Activated naive CD8-positive, alpha-beta T cell treated with anti-CD3 and anti-CD28 coated beads for 36 hours (primary cell): Measurements from ENCODE around the gene BMP8B. TPM values are rescaled to one million over a fixed set of nuclear protein-coding genes. Genes with fewer than 3 reads are reported as not detected.
"Not testable (repeated sequence)": the region's sequence is repeated elsewhere in the genome, so short reads cannot be mapped to it uniquely, and the experiment has no call there.

Source experiments
- DNase-seq: peaks from one replicate; pipeline ENCODE4 v3.0.0; 2021
- H3K27ac Mint-ChIP-seq: one replicate; pipeline ENCODE4 v1.8.0; 2022; ENCODE audit warnings: mild to moderate bottlenecking, moderate library complexity, mixed read lengths
- H3K27me3 Mint-ChIP-seq: one replicate; pipeline ENCODE4 v1.8.0; 2022; ENCODE audit warnings: mild to moderate bottlenecking, mixed read lengths
- H3K36me3 Mint-ChIP-seq: one replicate; pipeline ENCODE4 v1.8.0; 2021; ENCODE audit warnings: mild to moderate bottlenecking, mixed read lengths
- H3K4me1 Mint-ChIP-seq: one replicate; pipeline ENCODE4 v1.8.0; 2021; ENCODE audit warnings: mixed read lengths
- H3K4me3 Mint-ChIP-seq: one replicate; pipeline ENCODE4 v1.8.0; 2022; ENCODE audit warnings: mild to moderate bottlenecking, moderate library complexity, mixed read lengths
- H3K9me3 Mint-ChIP-seq: one replicate; pipeline ENCODE4 v1.8.0; 2022; ENCODE audit warnings: mixed read lengths
- total RNA-seq, 2 experiments: library from RNA; stranded (reverse); gene quantifications; one replicate each; pipeline ENCODE4 v1.2.3, GENCODE V29; 2021

The BMP8B gene
- total RNA-seq, 2 experiments from 2014 or later, result 0.12 to 0.20 TPM

GRCh38 chr1:39822146-39822545 is 33.5 kb upstream of the BMP8B start:
- Mint-ChIP-seq H3K36me3 (no peaks in the 10 kb centered on the region), H3K27me3 (peaks cover 29% of the 10 kb centered on the region), H3K9me3 (no peaks in the 10 kb centered on the region), H3K4me3 (no peak overlapping the region), H3K27ac (no peak overlapping the region), H3K4me1 (peaks cover 11% of the 10 kb centered on the region)
- DNase-seq, result no peak

DNA sequence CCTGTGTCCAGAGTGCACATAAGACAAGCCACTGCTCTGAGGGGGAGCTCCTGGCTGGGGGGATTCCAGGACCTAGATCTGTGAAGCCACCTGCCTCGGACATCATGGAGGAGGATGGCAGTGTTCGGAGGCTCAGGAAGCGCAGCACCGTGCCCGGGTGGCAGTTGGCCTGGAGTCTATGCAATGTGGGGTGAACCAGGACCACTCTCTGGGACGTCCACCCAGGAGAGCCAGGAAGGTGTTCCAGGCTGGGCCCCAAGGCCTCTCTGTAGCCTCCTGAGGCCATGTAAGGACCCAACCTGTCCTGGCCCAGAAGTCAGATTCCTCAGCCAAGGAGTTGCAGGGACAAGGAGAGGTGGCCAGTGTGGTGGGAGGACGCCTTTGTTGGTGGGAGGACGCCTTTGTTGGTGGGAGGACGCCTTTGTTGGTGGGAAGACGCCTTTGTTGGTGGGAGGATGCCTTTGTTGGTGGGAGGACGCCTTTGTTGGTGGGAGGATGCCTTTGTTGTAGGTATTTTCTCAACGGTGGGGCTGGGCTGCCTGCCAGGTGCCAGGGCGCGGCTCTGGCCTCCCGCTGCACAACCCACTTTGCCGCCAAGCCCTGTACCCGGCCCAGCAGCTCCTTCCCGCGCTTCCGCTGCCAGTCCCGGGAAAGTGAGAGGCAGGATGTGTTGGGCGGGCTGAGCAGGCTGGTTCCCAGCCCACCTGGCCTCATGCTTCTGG is 30.6 kb upstream of the BMP8B start:
- no peak overlapping the region for H3K27ac Mint-ChIP-seq
- peaks cover 33% of the 10 kb centered on the region for H3K27me3 Mint-ChIP-seq
- H3K36me3 Mint-ChIP-seq, result no peaks in the 10 kb centered on the region
- no peaks in the 10 kb centered on the region for H3K9me3 Mint-ChIP-seq
- H3K4me3 Mint-ChIP-seq, result no peak overlapping the region
- H3K4me1 Mint-ChIP-seq, result peaks cover 19% of the 10 kb centered on the region
- DNase-seq, result no peak

DNA sequence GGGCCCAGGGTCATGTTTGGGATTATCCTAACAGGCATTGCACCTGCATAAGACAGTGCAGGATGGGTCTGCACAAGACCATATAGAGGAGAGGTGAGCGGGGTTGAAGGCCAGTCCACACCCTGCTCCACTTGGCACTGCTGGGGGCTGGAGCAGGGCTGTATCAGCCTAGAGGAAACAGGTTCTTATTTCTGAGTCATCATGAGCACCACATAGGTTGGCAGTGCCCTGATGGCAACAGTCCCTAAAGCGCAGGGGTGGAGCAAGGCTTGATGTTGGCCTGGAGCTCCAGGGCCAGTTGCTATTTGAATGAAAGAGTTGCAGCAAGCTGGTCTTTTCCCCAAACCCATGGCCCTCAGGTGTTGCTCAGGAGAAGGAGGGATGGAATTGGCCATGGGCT is 29.8 kb upstream of the BMP8B start:
- no peak for DNase-seq
- Mint-ChIP-seq H3K27me3 (peaks cover 33% of the 10 kb centered on the region), H3K4me1 (peaks cover 19% of the 10 kb centered on the region), H3K27ac (no peak overlapping the region), H3K4me3 (no peak overlapping the region), H3K9me3 (no peaks in the 10 kb centered on the region), H3K36me3 (no peaks in the 10 kb centered on the region)

DNA sequence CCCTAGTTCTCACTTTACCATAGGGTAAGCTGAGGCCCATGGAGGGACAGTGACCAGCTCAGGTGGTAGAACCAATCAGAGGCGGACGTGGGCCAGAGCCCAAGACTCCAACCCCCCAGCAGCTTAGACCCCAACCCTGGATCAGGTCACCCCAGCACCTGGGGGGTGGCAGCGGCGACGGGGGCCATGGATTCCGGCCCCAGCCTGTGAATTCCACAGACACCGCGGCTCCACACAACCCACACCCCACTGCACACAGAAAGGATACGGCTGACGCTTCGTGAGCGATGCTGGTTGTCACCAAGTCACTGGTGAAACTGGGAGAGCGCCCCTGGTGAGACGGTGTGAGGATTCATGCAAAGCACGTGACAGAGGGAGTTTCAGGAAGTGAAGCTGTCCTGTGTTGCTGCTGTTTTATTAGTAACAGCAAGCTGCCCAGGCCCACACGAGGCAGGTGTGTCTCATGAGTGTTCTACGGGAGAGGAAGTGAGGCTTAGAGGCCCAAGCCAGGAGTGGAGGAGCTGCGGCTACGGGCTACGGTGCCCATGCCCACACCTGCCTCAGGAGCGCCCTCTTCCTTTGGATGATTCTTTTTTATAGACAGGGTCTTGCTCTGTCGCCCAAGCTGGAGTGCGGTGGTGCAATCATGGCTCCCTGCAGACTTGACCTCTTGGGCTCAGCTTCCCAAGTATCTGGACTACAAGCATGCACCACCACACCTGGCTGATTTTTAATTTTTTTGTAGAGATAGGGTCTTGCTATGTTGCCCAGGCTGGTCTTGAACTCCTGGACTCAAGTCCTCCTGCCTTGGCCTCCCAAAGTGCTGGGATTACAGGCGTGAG is 28.6 kb upstream of the BMP8B start:
- H3K9me3 Mint-ChIP-seq, H3K36me3 Mint-ChIP-seq: not testable (repeated sequence)
- H3K27me3 Mint-ChIP-seq, result peaks cover 30% of the 10 kb centered on the region
- peak overlapping the region; percentile 56 for H3K27ac Mint-ChIP-seq
- DNase-seq, result peak; percentile 50
- H3K4me3 Mint-ChIP-seq, result peak overlapping the region; percentile 51
- H3K4me1 Mint-ChIP-seq, result peaks cover 19% of the 10 kb centered on the region

GRCh38 chr1:39816415-39817090 is 27.9 kb upstream of the BMP8B start:
- Mint-ChIP-seq H3K4me1 (peaks cover 19% of the 10 kb centered on the region), H3K4me3 (peak overlapping the region; percentile 51), H3K36me3 (no peaks in the 10 kb centered on the region), H3K27me3 (peaks cover 29% of the 10 kb centered on the region), H3K27ac (peak overlapping the region; percentile 56), H3K9me3 (no peaks in the 10 kb centered on the region)
- DNase-seq, result peak; percentile 39

DNA sequence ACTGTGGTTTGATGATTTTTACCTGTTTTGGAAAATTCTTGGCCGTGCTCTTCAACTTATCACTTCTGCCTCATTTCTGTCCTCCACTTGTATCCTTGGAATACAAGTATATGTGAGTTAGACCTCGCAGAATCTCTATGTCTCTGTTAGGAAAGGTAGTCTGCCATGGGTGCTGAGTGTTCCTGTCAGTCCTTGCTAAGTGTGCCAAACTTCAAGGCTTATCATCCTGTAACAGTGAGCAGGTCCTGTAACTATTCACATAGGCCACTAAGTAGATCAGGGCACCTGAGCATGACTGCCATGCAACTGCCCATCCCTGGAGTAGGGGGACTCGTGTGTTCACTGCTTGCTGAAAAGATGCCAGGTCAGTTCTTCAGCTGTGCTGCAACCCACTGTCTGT is 24.2 kb upstream of the BMP8B start:
- Mint-ChIP-seq H3K36me3 (no peaks in the 10 kb centered on the region), H3K9me3 (no peaks in the 10 kb centered on the region), H3K4me3 (no peak overlapping the region), H3K4me1 (peaks cover 13% of the 10 kb centered on the region), H3K27ac (no peak overlapping the region), H3K27me3 (peaks cover 13% of the 10 kb centered on the region)
- DNase-seq, result no peak

DNA sequence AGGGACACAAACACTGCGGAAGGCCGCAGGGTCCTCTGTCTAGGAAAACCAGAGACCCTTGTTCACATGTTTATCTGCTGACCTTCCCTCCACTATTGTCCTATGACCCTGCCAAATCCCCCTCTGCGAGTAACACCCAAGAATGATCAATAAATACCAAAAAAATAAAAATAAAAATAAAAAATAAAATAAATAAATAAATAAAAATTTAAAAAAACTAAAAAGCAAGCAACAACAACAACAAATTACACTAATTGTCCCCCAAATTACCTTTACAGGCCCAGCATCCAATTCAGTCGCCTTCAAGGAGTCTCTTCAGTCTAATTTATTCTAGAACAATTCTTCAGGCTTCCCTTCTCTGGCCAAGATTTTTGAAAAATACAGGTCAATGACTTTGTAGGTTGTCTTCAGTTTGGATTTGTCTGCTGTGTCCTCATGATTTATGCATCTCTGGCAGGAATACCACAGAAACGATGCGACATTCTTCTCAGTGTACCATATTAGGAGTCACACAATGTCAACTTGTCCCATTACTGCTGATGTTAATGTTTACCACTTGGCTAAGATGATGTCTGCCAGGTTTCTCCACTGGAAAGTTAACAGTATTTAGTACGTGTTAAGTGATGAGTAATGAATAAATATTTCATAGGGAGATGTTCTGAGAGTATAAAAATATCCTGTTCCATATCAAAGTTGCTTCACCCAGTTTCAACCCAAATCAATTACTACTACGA is 20.3 kb upstream of the BMP8B start:
- H3K4me1 Mint-ChIP-seq, result no peaks in the 10 kb centered on the region
- H3K36me3 Mint-ChIP-seq, result peaks cover 7% of the 10 kb centered on the region
- DNase-seq, result no peak
- no peaks in the 10 kb centered on the region for H3K27me3 Mint-ChIP-seq
- H3K4me3 Mint-ChIP-seq, result no peak overlapping the region
- H3K9me3 Mint-ChIP-seq, result peaks cover 8% of the 10 kb centered on the region
- H3K27ac Mint-ChIP-seq, result no peak overlapping the region

DNA sequence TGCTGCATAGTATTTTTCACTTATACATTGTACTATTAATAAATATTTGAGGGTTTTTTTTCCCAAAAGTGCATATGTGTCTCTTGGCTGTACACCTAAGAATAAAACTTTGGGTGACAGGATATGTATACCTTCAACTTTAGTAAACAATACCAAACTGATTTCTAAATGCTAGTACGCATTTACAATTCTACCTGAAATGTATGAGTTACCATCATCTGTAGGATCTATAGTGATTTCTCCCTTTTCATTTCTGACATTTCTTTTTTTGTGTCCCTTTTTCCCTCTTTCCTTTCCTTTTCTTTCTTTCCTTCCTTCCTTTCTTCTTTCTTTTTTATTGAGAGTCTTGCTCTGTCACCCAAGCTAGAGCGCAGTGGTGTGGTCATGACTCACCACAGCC is 16.7 kb upstream of the BMP8B start:
- no peak overlapping the region for H3K4me3 Mint-ChIP-seq
- no peaks in the 10 kb centered on the region for H3K4me1 Mint-ChIP-seq
- no peak for DNase-seq
- peaks cover 8% of the 10 kb centered on the region for H3K9me3 Mint-ChIP-seq
- peaks cover 7% of the 10 kb centered on the region for H3K36me3 Mint-ChIP-seq
- no peak overlapping the region for H3K27ac Mint-ChIP-seq
- H3K27me3 Mint-ChIP-seq, result no peaks in the 10 kb centered on the region

GRCh38 chr1:39802496-39803260 is 14.0 kb upstream of the BMP8B start:
- no peaks in the 10 kb centered on the region for H3K27me3 Mint-ChIP-seq
- H3K36me3 Mint-ChIP-seq, result peaks cover 7% of the 10 kb centered on the region
- no peak overlapping the region for H3K4me3 Mint-ChIP-seq
- peaks cover 8% of the 10 kb centered on the region for H3K9me3 Mint-ChIP-seq
- no peak for DNase-seq
- H3K27ac Mint-ChIP-seq, result no peak overlapping the region
- peaks cover 9% of the 10 kb centered on the region for H3K4me1 Mint-ChIP-seq

DNA sequence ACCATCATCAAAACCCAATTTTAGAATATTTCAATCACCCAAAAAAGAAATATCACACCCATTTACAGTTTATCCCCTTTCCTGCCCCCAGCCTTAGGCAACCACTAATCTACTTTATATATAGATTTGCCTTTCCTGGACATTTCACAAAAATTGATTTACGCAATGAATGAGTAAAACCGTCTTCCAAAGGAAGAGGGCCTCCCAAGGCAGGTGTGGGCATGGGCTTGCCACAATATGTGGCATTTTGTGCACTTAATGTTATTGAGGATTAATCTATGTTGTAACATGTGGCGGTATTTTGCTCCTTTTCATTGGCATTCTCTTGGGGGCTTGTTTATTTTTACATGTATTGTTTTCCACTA is 11.8 kb upstream of the BMP8B start:
- Mint-ChIP-seq H3K27ac (no peak overlapping the region), H3K4me3 (no peak overlapping the region), H3K9me3 (peaks cover 5% of the 10 kb centered on the region), H3K27me3 (no peaks in the 10 kb centered on the region), H3K4me1 (peaks cover 9% of the 10 kb centered on the region), H3K36me3 (peaks cover 3% of the 10 kb centered on the region)
- no peak for DNase-seq

- Mint-ChIP-seq H3K4me3 (peak overlapping the region; percentile 63), H3K9me3 (peaks cover 3% of the 10 kb centered on the region), H3K4me1 (peaks cover 9% of the 10 kb centered on the region), H3K27ac (peak overlapping the region; percentile 76), H3K27me3 (no peaks in the 10 kb centered on the region), H3K36me3 (peaks cover 1% of the 10 kb centered on the region)
- DNase-seq, result peak; percentile 68
Measured at GRCh38 chr1:39799770-39800470, 11.3 kb upstream of the BMP8B start.

DNA sequence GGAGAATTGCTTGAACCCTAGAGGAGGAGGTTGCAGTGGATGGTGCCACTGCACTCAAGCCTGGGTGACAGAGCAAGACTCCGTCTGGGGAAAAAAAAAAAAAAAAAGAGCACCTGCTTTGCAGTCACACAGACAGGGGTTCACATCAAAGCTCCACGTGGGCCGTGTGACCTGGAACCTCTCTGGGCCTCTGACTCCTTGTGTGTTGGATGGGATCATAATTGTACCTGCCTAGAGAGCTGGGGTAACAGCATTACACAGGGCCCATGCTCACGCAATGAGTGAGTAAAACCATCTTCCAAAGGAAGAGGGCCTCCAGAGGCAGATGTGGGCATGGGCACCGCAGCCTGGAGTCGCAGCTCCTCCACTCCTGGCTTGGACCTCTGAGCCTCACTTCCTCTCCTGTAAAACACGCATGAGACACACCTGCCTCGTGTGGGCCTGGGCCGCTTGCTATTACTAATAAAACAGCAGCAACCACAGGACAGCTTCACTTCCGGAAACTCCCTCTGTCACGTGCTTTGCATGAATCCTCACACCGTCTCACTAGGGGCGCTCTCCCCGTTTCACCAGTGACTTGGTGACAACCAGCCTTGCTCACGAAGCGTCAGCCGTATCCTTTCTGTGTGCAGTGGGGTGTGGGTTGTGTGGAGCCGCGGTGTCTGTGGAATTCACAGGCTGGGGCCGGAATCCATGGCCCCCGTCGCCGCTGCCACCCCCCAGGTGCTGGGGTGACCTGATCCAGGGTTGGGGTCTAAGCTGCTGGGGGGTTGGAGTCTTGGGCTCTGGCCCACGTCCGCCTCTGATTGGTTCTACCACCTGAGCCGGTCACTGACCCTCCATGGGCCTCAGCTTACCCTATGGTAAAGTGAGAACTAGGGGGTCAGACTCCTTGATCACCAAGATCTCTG is 10.4 kb upstream of the BMP8B start:
- H3K27me3 Mint-ChIP-seq, H3K4me1 Mint-ChIP-seq, H3K9me3 Mint-ChIP-seq, H3K36me3 Mint-ChIP-seq: not testable (repeated sequence)
- Mint-ChIP-seq H3K27ac (peak overlapping the region; percentile 76), H3K4me3 (peak overlapping the region; percentile 63)
- DNase-seq, result peak; percentile 87

DNA sequence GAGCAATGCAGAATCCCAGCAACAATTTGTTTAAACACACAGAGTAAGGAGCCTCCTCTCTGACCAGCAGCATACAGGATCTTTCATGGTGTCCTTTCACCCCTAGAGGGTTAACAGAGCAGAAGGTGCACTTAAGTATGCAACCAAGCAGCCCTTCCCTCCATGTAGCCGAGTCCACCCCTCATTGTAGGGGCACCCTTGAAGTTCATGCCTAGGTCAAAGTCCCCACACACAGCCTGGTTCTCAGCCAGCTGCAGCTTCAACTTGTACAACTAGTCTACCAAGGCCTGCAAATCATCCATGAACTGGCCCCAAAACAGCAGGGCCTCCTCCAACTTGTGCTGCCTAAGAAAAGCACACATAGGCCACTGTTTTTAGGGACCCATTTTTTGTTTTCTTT is 7.0 kb upstream of the BMP8B start:
- Mint-ChIP-seq H3K4me3 (no peak overlapping the region), H3K4me1 (peaks cover 14% of the 10 kb centered on the region), H3K27me3 (peaks cover 27% of the 10 kb centered on the region), H3K27ac (no peak overlapping the region), H3K36me3 (peaks cover 2% of the 10 kb centered on the region), H3K9me3 (no peaks in the 10 kb centered on the region)
- DNase-seq, result no peak
